Esophagus muscularis mucosa (tissue), 4 donors: ENCODE measurements around the gene FCHO1. TPM values are rescaled to one million over a fixed set of nuclear protein-coding genes. Genes with fewer than 3 reads are reported as not detected.

ENCODE experiments used
- DNase-seq: peaks from one replicate; pipeline ENCODE4 v3.0.0-alpha.2; 2017; ENCODE audit errors: extremely low spot score
- H3K27ac ChIP-seq, 4 donors: fragments of 200-600 bp; sonication (generic); replicated peaks in 1 of 4; 1 replicate in 3 of 4; 2 replicates in 1 of 4; pipeline ENCODE4 v1.5.1; 2016 to 2019; ENCODE audit warnings: mild to moderate bottlenecking in 1 of 4
- H3K27me3 ChIP-seq, 4 donors: fragments of 200-600 bp; sonication (generic); one replicate each; pipeline versions ENCODE4 v1.5.1 to v1.6.0; 2016 to 2019
- H3K36me3 ChIP-seq, 4 donors: fragments of 200-600 bp; sonication (generic); one replicate each; pipeline ENCODE4 v1.5.1; 2016 to 2019
- H3K4me1 ChIP-seq, 4 donors: fragments of 200-600 bp; sonication (generic); one replicate each; pipeline ENCODE4 v1.5.1; 2016 to 2019
- H3K4me3 ChIP-seq, 4 donors: fragments of 200-600 bp; sonication (generic); 1 replicate in 2 of 4; 2 replicates in 2 of 4; pipeline ENCODE4 v1.5.1; 2016 to 2019; ENCODE audit warnings: mild to moderate bottlenecking in 4 of 4, moderate library complexity in 1 of 4
- H3K9me3 ChIP-seq, 4 donors: fragments of 200-600 bp; sonication (generic); 1 replicate in 3 of 4; 2 replicates in 1 of 4; pipeline ENCODE4 v1.5.1; 2016 to 2019
- EP300 ChIP-seq: sonication (generic); formaldehyde crosslinking; IDR thresholded peaks from one replicate; pipeline ENCODE4 v1.6.1; 2017; ENCODE audit warnings: antibody characterized with exemption
- POLR2A ChIP-seq: fragments of 450-650 bp; IDR thresholded peaks from one replicate; pipeline ENCODE4 v1.6.1; 2017; ENCODE audit warnings: antibody characterized with exemption, moderate library complexity, mild to moderate bottlenecking, low read depth
- POLR2AphosphoS5 ChIP-seq, 2 donors: sonication (generic); formaldehyde crosslinking; IDR thresholded peaks; one replicate each; pipeline ENCODE4 v1.6.1; 2017; ENCODE audit warnings: antibody characterized with exemption in 2 of 2
- WGBS: methylation state at CpG from one replicate; pipeline ENCODE4 v1.1.5; 2018; 5-methylcytosine and 5-hydroxymethylcytosine counted together
- intact Hi-C: fragments of 100-400 bp; cut with DNase I; formaldehyde crosslinking; loops from one replicate; pipeline ENCODE4 v1.15.1; 2023
- total RNA-seq, 4 donors: library from RNA; depleted of rRNA; stranded (reverse); fragments of >200 nt; gene quantifications; one replicate each; pipeline versions ENCODE4 v1.1.0 to v1.2.1, GENCODE V29; 2016
- TF ChIP-seq, protein P1 (sequence below), 3 experiments: fragments of 200-600 bp in 2 of 3; fragments of 450-650 bp in 1 of 3; sonication (generic) in 2 of 3; IDR thresholded peaks; one replicate each; pipeline ENCODE4 v1.5.1; 2017 to 2019; ENCODE audit warnings: antibody characterized with exemption in 3 of 3, mild to moderate bottlenecking in 2 of 3, moderate library complexity in 1 of 3

The FCHO1 gene, protein sequence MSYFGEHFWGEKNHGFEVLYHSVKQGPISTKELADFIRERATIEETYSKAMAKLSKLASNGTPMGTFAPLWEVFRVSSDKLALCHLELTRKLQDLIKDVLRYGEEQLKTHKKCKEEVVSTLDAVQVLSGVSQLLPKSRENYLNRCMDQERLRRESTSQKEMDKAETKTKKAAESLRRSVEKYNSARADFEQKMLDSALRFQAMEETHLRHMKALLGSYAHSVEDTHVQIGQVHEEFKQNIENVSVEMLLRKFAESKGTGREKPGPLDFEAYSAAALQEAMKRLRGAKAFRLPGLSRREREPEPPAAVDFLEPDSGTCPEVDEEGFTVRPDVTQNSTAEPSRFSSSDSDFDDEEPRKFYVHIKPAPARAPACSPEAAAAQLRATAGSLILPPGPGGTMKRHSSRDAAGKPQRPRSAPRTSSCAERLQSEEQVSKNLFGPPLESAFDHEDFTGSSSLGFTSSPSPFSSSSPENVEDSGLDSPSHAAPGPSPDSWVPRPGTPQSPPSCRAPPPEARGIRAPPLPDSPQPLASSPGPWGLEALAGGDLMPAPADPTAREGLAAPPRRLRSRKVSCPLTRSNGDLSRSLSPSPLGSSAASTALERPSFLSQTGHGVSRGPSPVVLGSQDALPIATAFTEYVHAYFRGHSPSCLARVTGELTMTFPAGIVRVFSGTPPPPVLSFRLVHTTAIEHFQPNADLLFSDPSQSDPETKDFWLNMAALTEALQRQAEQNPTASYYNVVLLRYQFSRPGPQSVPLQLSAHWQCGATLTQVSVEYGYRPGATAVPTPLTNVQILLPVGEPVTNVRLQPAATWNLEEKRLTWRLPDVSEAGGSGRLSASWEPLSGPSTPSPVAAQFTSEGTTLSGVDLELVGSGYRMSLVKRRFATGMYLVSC
- 1 to 10 TPM; 1.6 to 2.9 (median 1.9) TPM for total RNA-seq

DNA sequence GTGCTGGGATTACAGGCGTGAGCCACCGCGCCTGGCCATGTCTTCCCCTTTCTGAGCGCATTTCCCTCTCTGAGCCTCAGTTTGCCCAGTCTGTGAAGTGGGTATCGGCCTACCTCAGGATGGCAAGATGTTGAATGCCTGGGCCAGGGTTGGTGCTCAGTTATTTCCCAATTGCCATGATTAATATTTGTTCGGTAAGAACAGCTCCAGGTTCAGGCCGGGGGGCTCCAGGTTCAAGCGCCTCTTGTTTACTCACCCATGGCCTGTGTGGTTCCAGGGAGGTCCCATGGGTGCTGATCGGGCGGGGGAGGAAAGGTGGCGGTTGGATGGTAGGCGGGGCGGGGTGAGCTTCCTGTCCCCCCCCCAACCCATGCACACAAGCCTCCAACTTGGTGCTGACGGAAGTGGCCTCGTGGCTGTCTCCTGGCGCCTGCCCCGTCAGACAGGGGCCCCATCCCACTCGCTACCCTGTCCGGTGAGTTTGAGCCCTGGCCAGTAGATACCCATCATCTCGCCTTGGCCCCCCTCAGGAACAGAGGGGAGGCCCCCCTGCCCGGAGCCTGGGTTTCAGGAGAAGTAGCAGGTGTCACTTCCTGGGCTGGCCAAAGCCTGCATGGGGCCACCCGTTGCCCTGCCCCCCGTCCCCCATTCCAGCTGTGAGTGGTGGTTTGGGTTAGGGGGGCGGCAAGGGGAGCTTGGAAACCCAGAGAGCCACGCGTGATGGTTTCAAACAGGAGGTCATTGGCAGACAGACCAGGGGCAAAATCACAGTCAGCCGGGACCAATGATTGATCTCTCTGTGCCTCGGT, at the start of gene FCHO1:
TSS of gene FCHO1 (plus strand) at position 375 of the 809 bp plus-strand sequence. CDS start 3,688 bp downstream, outside the sequence.
- no peaks in the 10 kb centered on the region for H3K27me3 ChIP-seq
- peaks cover 11 to 19% (median 15%) of the 10 kb centered on the region in 4 donors for H3K4me1 ChIP-seq
- peak within 1 kb of the TSS; percentile 5 to 39 (median 10) for H3K4me3 ChIP-seq
- WGBS = 63% methylated on average over 22 of the region's 28 CpGs
- H3K36me3 ChIP-seq = no peaks in the 10 kb centered on the region
- intact Hi-C loops = no loop called here
- H3K9me3 ChIP-seq = no peaks in the 10 kb centered on the region
- H3K27ac ChIP-seq = peak within 1 kb of the TSS in 1 of 4 donors; percentile 23
- TF ChIP-seq POLR2AphosphoS5 (IDR thresholded peaks at IDR 0.05) (no peak), POLR2A (no peak), EP300 (no peak)
- TF ChIP-seq, protein P1, sequence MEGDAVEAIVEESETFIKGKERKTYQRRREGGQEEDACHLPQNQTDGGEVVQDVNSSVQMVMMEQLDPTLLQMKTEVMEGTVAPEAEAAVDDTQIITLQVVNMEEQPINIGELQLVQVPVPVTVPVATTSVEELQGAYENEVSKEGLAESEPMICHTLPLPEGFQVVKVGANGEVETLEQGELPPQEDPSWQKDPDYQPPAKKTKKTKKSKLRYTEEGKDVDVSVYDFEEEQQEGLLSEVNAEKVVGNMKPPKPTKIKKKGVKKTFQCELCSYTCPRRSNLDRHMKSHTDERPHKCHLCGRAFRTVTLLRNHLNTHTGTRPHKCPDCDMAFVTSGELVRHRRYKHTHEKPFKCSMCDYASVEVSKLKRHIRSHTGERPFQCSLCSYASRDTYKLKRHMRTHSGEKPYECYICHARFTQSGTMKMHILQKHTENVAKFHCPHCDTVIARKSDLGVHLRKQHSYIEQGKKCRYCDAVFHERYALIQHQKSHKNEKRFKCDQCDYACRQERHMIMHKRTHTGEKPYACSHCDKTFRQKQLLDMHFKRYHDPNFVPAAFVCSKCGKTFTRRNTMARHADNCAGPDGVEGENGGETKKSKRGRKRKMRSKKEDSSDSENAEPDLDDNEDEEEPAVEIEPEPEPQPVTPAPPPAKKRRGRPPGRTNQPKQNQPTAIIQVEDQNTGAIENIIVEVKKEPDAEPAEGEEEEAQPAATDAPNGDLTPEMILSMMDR (IDR thresholded peaks at IDR 0.05) = no peak
- DNase-seq = no peak

DNA sequence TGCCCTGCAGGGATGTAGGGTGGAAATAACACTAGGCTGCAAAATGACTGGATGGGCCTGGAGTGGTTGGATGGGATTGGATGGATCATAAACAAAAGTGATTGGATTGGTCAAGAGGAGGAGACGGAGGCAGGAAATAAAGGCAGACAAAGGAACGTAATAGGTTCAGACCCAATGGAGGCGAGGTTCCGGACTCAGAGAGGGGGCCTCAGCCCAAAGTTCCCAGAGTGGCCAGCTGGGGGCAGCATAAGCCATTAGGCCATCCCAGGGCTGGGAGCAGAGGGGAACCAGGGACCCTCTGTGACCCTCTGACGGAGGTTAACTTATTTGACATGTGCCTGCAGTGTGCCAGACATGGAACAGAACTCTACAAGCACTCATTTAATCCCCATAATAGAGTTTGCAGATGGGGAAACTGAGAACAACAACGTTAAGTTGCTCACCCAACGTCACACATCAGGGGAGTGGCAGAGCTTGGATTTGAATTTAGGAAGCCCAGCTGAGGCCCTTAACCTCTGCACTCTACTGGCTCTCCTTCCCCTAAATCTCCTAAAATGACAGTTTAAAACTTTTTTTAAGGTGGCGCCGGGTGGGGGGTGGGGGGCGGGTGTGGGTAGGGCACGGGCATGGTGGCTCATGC, 47.3 kb upstream of the FCHO1 start:
- TF ChIP-seq POLR2A = no peak
- TF ChIP-seq, protein P1 (IDR thresholded peaks at IDR 0.05) = peak; percentile 78 to 87 (median 79)

DNA sequence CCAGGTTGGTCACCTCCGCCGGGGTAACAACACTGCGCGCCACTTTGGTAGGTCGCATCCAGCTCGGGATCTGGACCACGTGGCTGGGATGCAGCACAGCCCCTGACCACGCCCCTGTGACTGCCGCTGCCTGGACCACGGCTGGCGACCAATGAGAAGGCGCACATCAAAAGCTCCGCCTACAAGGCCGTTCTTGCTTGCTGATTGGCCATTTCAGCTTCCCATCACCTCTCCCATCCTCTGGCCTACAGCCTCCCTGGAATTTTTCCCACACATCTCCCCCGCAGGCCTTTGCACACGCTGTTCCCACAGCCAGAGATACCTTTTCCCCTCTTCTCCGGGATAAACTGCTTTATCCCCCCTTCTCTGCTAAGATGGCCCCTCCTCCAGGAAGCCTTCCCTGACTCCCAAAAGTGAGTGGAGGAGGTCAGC, 44.5 kb upstream of the FCHO1 start:
- no peaks in the 10 kb centered on the region for H3K4me1 ChIP-seq
- intact Hi-C loops = loop anchor here (10.0 kb wide), 1 partner anchor 148 kb away; the partner anchor contains the start of gene RPL18A
- H3K27ac ChIP-seq = no peak overlapping the region
- no peaks in the 10 kb centered on the region for H3K9me3 ChIP-seq
- no peak overlapping the region for H3K4me3 ChIP-seq
- H3K36me3 ChIP-seq = no peaks in the 10 kb centered on the region
- no peak for DNase-seq
- WGBS = 19% methylated on average over 11 of the region's 17 CpGs
- H3K27me3 ChIP-seq = peaks cover 0 to 60% (median 0%) of the 10 kb centered on the region in 4 donors
- TF ChIP-seq EP300 (no peak), POLR2AphosphoS5 (IDR thresholded peaks at IDR 0.05) (no peak), POLR2A (no peak)
- TF ChIP-seq, protein P1 (IDR thresholded peaks at IDR 0.05) = no peak

More for the DNA sequence above, 47.3 kb upstream of the FCHO1 start:
- Histone ChIP-seq H3K4me3 (no peak overlapping the region), H3K36me3 (no peaks in the 10 kb centered on the region), H3K27me3 (peaks cover 0 to 79% (median 0%) of the 10 kb centered on the region in 4 donors), H3K4me1 (no peaks in the 10 kb centered on the region), H3K9me3 (no peaks in the 10 kb centered on the region), H3K27ac (no peak overlapping the region)
- WGBS = 52% methylated on average over 11 of the region's 11 CpGs
- DNase-seq = no peak
- intact Hi-C loops = loop anchor here (5.0 to 10.0 kb wide), 2 partner anchors 63 to 151 kb away; partner anchors contain the start of gene RPL18A

DNA sequence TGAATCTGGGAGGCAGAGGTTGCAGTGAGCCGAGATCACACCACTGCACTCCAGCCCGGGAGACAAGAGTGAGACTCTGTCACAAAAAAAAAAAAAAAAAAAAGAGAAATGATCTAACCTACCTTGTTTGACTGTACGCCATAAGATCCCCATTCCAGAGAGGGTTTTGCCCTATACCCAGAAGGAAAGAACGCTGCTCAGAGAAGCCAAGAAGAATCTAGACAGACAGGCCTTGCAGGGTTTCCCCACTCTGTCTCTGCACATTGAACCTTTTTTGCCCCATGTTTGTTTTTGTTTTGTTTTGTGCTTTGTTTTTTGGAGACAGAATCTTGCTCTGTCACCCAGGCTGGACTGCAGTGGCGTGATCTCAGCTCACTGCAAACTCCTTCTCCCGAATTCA, 39.4 kb upstream of the FCHO1 start:
- no peaks in the 10 kb centered on the region for H3K36me3 ChIP-seq
- no peak overlapping the region for H3K27ac ChIP-seq
- intact Hi-C loops = no loop called here
- peaks cover 0 to 13% (median 0%) of the 10 kb centered on the region in 4 donors for H3K27me3 ChIP-seq
- no peak for DNase-seq
- no peak overlapping the region for H3K4me3 ChIP-seq
- WGBS = 66% methylated on average over 6 of the region's 6 CpGs
- TF ChIP-seq POLR2AphosphoS5 (IDR thresholded peaks at IDR 0.05) (no peak), POLR2A (no peak), EP300 (no peak)
- TF ChIP-seq, protein P1 (IDR thresholded peaks at IDR 0.05) = no peak
- peaks cover 2 to 4% (median 2%) of the 10 kb centered on the region in 4 donors for H3K4me1 ChIP-seq
- H3K9me3 ChIP-seq = no peaks in the 10 kb centered on the region
